H9 (cell line): Measurements from ENCODE around the gene LAMC3. TPM values are rescaled to one million over a fixed set of nuclear protein-coding genes. Genes with fewer than 3 reads are reported as not detected.

ENCODE experiments used
- DNase-seq: peaks from one replicate; pipeline ENCODE4 v3.0.0-alpha.2; 2017
- H2AFZ ChIP-seq: one replicate; pipeline ENCODE4 v1.6.1; 2013; ENCODE audit warnings: mild to moderate bottlenecking, low read length, control low read depth, moderate library complexity
- H2AK5ac ChIP-seq: 2 replicates; pipeline ENCODE4 v1.6.1; 2013; ENCODE audit warnings: low read length, control low read depth, mixed read lengths; ENCODE audit not compliant: insufficient read length
- H2BK120ac ChIP-seq: one replicate; pipeline ENCODE4 v1.6.1; 2013; ENCODE audit warnings: low read depth, mild to moderate bottlenecking, low read length, control low read depth, inconsistent platforms; ENCODE audit not compliant: poor library complexity, severe bottlenecking
- H2BK12ac ChIP-seq: 2 replicates; pipeline ENCODE4 v1.6.1; 2013; ENCODE audit warnings: low read length, control low read depth, mixed read lengths, low read depth; ENCODE audit not compliant: insufficient read length
- H2BK15ac ChIP-seq: 2 replicates; pipeline ENCODE4 v1.6.1; 2013; ENCODE audit warnings: low read depth, low read length, control low read depth
- H2BK20ac ChIP-seq: one replicate; pipeline ENCODE4 v1.6.1; 2013; ENCODE audit warnings: low read depth, mild to moderate bottlenecking, low read length, control low read depth, inconsistent platforms; ENCODE audit not compliant: poor library complexity, severe bottlenecking
- H2BK5ac ChIP-seq: 2 replicates; pipeline ENCODE4 v1.6.1; 2013; ENCODE audit warnings: low read length, control low read depth, mixed read lengths; ENCODE audit not compliant: insufficient read length
- H3K14ac ChIP-seq: 2 replicates; pipeline ENCODE4 v1.6.1; 2013; ENCODE audit warnings: low read length, control low read depth; ENCODE audit not compliant: insufficient read depth
- H3K18ac ChIP-seq: 2 replicates; pipeline ENCODE4 v1.6.1; 2013; ENCODE audit warnings: low read depth, mild to moderate bottlenecking, mixed read lengths, low read length, control low read depth; ENCODE audit not compliant: insufficient read length
- H3K23ac ChIP-seq: 2 replicates; pipeline ENCODE4 v1.6.1; 2013; ENCODE audit warnings: low read length, control low read depth, mixed read lengths, low read depth; ENCODE audit not compliant: insufficient read length
- H3K23me2 ChIP-seq: 2 replicates; pipeline ENCODE4 v1.6.1; 2013; ENCODE audit warnings: low read depth, mild to moderate bottlenecking, mixed read lengths, low read length, control low read depth; ENCODE audit not compliant: insufficient read length, poor library complexity, severe bottlenecking
- H3K27ac ChIP-seq: 2 replicates; pipeline ENCODE4 v1.5.1; 2013; ENCODE audit warnings: low read length, control low read depth, mixed read lengths, low read depth; ENCODE audit not compliant: insufficient read length
- H3K27me3 ChIP-seq: 2 replicates; pipeline ENCODE4 v1.6.1; 2013; ENCODE audit warnings: low read length, control low read depth, inconsistent platforms; ENCODE audit not compliant: insufficient read depth
- H3K4ac ChIP-seq: 2 replicates; pipeline ENCODE4 v1.6.1; 2013; ENCODE audit warnings: low read depth, mild to moderate bottlenecking, control low read depth, inconsistent platforms, low read length, moderate library complexity
- H3K4me1 ChIP-seq: 2 replicates; pipeline ENCODE4 v1.6.1; 2013; ENCODE audit warnings: low read length, control low read depth, inconsistent platforms; ENCODE audit not compliant: insufficient read depth
- H3K4me2 ChIP-seq: 2 replicates; pipeline ENCODE4 v1.6.1; 2013; ENCODE audit warnings: low read length, control low read depth, mixed read lengths; ENCODE audit not compliant: insufficient read length, insufficient read depth
- H3K56ac ChIP-seq: 2 replicates; pipeline ENCODE4 v1.6.1; 2013; ENCODE audit warnings: low read depth, mild to moderate bottlenecking, mixed read lengths, low read length, control low read depth; ENCODE audit not compliant: insufficient read length
- H3K79me1 ChIP-seq: 2 replicates; pipeline ENCODE4 v1.6.1; 2013; ENCODE audit warnings: low read depth, mild to moderate bottlenecking, moderate library complexity, low read length, control low read depth, inconsistent platforms; ENCODE audit not compliant: insufficient read depth, poor library complexity, severe bottlenecking
- H3K79me2 ChIP-seq: 2 replicates; pipeline ENCODE4 v1.6.1; 2013; ENCODE audit warnings: low read length, control low read depth, inconsistent platforms; ENCODE audit not compliant: insufficient read depth
- H3K9ac ChIP-seq: 2 replicates; pipeline ENCODE4 v1.6.1; 2013; ENCODE audit warnings: low read length, control low read depth, mixed read lengths; ENCODE audit not compliant: insufficient read length; ENCODE audit errors: extremely low read depth
- H3K9me3 ChIP-seq: one replicate; pipeline ENCODE4 v1.6.1; 2013; ENCODE audit warnings: low read depth, low read length, inconsistent platforms; ENCODE audit not compliant: control insufficient read depth
- H3T11ph ChIP-seq: one replicate; pipeline ENCODE4 v1.6.1; 2013; ENCODE audit warnings: mild to moderate bottlenecking, low read length, control low read depth, inconsistent platforms
- H4K20me1 ChIP-seq: one replicate; pipeline ENCODE4 v1.6.1; 2013; ENCODE audit not compliant: control insufficient read depth, insufficient read length, insufficient read depth
- H4K5ac ChIP-seq: 2 replicates; pipeline ENCODE4 v1.6.1; 2013; ENCODE audit warnings: low read depth, mild to moderate bottlenecking, mixed read lengths, low read length, control low read depth; ENCODE audit not compliant: insufficient read length
- H4K8ac ChIP-seq: replicated peaks from 2 replicates; pipeline ENCODE4 v1.6.1; 2013; ENCODE audit warnings: low read length, control low read depth, mixed read lengths, low read depth; ENCODE audit not compliant: insufficient read length
- H4K91ac ChIP-seq: 2 replicates; pipeline ENCODE4 v1.6.1; 2013; ENCODE audit warnings: low read depth, mild to moderate bottlenecking, moderate library complexity, mixed read lengths, low read length, control low read depth; ENCODE audit not compliant: insufficient read length
- H3K27ac Mint-ChIP-seq, 3 experiments: 2 replicates in 2 of 3; 3 replicates in 1 of 3; pipeline ENCODE4 v1.8.0; 2020 to 2021; ENCODE audit warnings: mixed read lengths in 3 of 3, mild to moderate bottlenecking in 1 of 3, moderate library complexity in 1 of 3
- H3K27me3 Mint-ChIP-seq: 2 replicates; pipeline ENCODE4 v1.8.0; 2021; ENCODE audit warnings: low read depth, mild to moderate bottlenecking, moderate library complexity, mixed read lengths
- H3K36me3 Mint-ChIP-seq, 3 experiments: 2 replicates in 2 of 3; 3 replicates in 1 of 3; pipeline ENCODE4 v1.8.0; 2020 to 2021; ENCODE audit warnings: low read depth in 3 of 3, mixed read lengths in 3 of 3; ENCODE audit not compliant: insufficient read depth in 1 of 3
- H3K4me1 Mint-ChIP-seq, 2 experiments: 2 replicates each; pipeline ENCODE4 v1.8.0; 2020; ENCODE audit warnings: mixed read lengths in 2 of 2
- H3K4me3 Mint-ChIP-seq, 2 experiments: 2 replicates in 1 of 2; 3 replicates in 1 of 2; pipeline ENCODE4 v1.8.0; 2020 to 2021; ENCODE audit warnings: mild to moderate bottlenecking in 2 of 2, mixed read lengths in 2 of 2, moderate library complexity in 1 of 2
- H3K9me3 Mint-ChIP-seq, 2 experiments: 2 replicates in 1 of 2; 3 replicates in 1 of 2; pipeline ENCODE4 v1.8.0; 2020; ENCODE audit warnings: mild to moderate bottlenecking in 2 of 2, mixed read lengths in 2 of 2, moderate library complexity in 1 of 2
- WGBS: extraction: QIAGEN DNeasy Blood & Tissue Kit; methylation state at CpG from one replicate; pipeline ENCODE4 v1.1.7; 2013; ENCODE audit warnings: missing lambda C conversion rate, low lambda C conversion rate, mixed read lengths; ENCODE audit not compliant: insufficient read length; ENCODE audit errors: extremely low coverage; 5-methylcytosine and 5-hydroxymethylcytosine counted together
- total RNA-seq: library from RNA; stranded (reverse); gene quantifications from 2 replicates; pipeline ENCODE4 v1.2.1, GENCODE V29; 2021
- TF ChIP-seq, protein P1 (sequence below): fragments of 200-600 bp; sonication (generic); conservative IDR thresholded peaks from 3 replicates; pipeline ENCODE4 v1.8.0; 2021; ENCODE audit warnings: antibody characterized with exemption, mild to moderate bottlenecking

LAMC3 gene
- total RNA-seq, 1 experiment from 2014 or later: 21.7 TPM

DNA sequence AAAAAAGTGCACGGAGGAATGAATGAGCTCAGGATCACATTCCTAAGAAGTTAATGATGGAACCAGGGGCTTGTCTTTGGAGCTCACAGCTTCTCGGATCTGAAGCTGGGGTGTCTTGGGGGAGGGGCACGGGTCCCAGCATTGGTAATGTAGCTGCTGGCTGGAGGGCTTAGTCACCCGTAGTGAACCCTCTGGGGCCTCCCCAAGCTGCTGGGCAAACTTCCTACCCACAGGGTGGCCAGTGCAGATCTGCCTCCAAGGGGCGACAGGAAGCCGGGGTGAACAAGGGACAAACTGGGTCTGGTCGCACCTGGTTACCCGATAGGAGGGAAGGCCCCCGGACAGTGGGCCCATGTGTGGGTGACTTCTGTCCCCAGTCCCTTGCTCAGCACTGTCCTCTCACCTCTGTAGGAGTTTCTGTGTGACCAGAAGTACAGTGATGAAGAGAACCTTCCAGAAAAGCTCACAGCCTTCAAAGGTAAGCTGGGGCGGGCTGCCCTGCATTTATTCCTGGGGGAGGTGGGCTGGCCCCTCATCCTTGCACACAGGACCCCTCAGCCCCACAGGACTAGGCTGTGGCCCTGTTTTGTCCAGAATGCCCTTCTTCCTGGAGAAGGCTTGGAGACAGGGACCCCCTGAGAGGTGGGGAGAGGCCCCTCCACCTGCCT lies 102.3 kb downstream of the LAMC3 start:
- Histone ChIP-seq H3K4ac (no peak overlapping the region), H3K23ac (no peak overlapping the region), H3K4me2 (no peak overlapping the region), H3K56ac (no peak overlapping the region), H3K79me2 (no peaks in the 10 kb centered on the region), H4K5ac (no peak overlapping the region), H3K9me3 (no peaks in the 10 kb centered on the region), H2BK120ac (no peak overlapping the region), H3K27ac (no peak overlapping the region), H3T11ph (no peak overlapping the region), H2AK5ac (no peak overlapping the region), H2BK15ac (no peak overlapping the region), H4K8ac (no peak overlapping the region), H3K9ac (no peak overlapping the region), H3K4me1 (no peaks in the 10 kb centered on the region), H3K27me3 (no peaks in the 10 kb centered on the region), H4K20me1 (peaks cover 2% of the 10 kb centered on the region), H3K23me2 (no peaks in the 10 kb centered on the region), H2BK12ac (no peak overlapping the region), H3K79me1 (no peaks in the 10 kb centered on the region), H2BK20ac (no peak overlapping the region), H4K91ac (no peak overlapping the region), H3K14ac (no peak overlapping the region), H3K18ac (peak overlapping the region; percentile 53), H2BK5ac (no peak overlapping the region), H2AFZ (no peak overlapping the region)
- Mint-ChIP-seq H3K27me3 (no peaks in the 10 kb centered on the region), H3K4me3 (no peak overlapping the region), H3K36me3 (peaks cover 49 to 71% (median 62%) of the 10 kb centered on the region in 3 experiments), H3K4me1 (peaks cover 23 to 31% of the 10 kb centered on the region in 2 experiments), H3K9me3 (no peaks in the 10 kb centered on the region), H3K27ac (peak overlapping the region; percentile 65 to 87 (median 72); a peak in 5 of 7 replicates)
- DNase-seq: no peak
- WGBS: no CpG with 5 or more reads among the region's 10 CpGs
- TF ChIP-seq, protein P1, sequence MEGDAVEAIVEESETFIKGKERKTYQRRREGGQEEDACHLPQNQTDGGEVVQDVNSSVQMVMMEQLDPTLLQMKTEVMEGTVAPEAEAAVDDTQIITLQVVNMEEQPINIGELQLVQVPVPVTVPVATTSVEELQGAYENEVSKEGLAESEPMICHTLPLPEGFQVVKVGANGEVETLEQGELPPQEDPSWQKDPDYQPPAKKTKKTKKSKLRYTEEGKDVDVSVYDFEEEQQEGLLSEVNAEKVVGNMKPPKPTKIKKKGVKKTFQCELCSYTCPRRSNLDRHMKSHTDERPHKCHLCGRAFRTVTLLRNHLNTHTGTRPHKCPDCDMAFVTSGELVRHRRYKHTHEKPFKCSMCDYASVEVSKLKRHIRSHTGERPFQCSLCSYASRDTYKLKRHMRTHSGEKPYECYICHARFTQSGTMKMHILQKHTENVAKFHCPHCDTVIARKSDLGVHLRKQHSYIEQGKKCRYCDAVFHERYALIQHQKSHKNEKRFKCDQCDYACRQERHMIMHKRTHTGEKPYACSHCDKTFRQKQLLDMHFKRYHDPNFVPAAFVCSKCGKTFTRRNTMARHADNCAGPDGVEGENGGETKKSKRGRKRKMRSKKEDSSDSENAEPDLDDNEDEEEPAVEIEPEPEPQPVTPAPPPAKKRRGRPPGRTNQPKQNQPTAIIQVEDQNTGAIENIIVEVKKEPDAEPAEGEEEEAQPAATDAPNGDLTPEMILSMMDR: no peak
